HG03460 (cell line): Measurements from ENCODE around the gene TCEAL7.

Source experiments
- ATAC-seq: cut with Tn5 transposase; IDR thresholded peaks from one replicate; pipeline ENCODE4 v1.9.1; 2021; ENCODE audit not compliant: unreplicated experiment

Gene TCEAL7

GRCh38 chrX:103363046-103363445, 33.0 kb downstream of the TCEAL7 start:
- ATAC-seq: no peak

- ATAC-seq: no peak
Measured at GRCh38 chrX:103367502-103367901, 37.5 kb downstream of the TCEAL7 start.

- ATAC-seq: no peak
Measured at GRCh38 chrX:103369479-103369878, 39.4 kb downstream of the TCEAL7 start.

- no peak for ATAC-seq
Measured at GRCh38 chrX:103372886-103373285, 42.8 kb downstream of the TCEAL7 start.

GRCh38 chrX:103373581-103373980, 43.5 kb downstream of the TCEAL7 start:
- ATAC-seq: no peak

GRCh38 chrX:103376118-103376978, 46.3 kb downstream of the TCEAL7 start, which contains the start of gene BEX3:
BEX3 (plus strand) TSS chrX:103376538; CDS start chrX:103377522, 984 bp downstream.
- no peak for ATAC-seq

GRCh38 chrX:103376979-103377324, 46.9 kb downstream of the TCEAL7 start:
- ATAC-seq: no peak

- no peak for ATAC-seq
Measured at GRCh38 chrX:103378990-103379389, 49.0 kb downstream of the TCEAL7 start.
